Activated CD8-positive, alpha-beta T cell treated with anti-CD3 and anti-CD28 coated beads, Interleukin-2, amount 10 ng/mL, durations not matched to agents 7 days and 5 days (primary cell): ENCODE measurements around the gene RREB1. TPM values are rescaled to one million over a fixed set of nuclear protein-coding genes. Genes with fewer than 3 reads are reported as not detected.

ENCODE experiments used
- ATAC-seq: fragments of 150-1000 bp; cut with Tn5 transposase; one replicate; pipeline ENCODE4 v1.10.0; 2021; ENCODE audit warnings: moderate library complexity
- CTCF ChIA-PET: fragments of 350-600 bp; sonication (Branson Sonifier 250); formaldehyde crosslinking; loops from one replicate; lab custom pipeline; 2021; ENCODE audit warnings: antibody characterized with exemption; lab: Charles Lee
- POLR2A ChIA-PET: fragments of 350-600 bp; sonication (Branson Sonifier 250); formaldehyde crosslinking; loops from one replicate; lab custom pipeline; 2021; ENCODE audit warnings: antibody characterized with exemption; lab: Charles Lee
- DNase-seq: peaks from one replicate; pipeline ENCODE4 v3.0.0-alpha.2; 2020
- H3K27ac Mint-ChIP-seq: one replicate; pipeline ENCODE4 v1.8.0; 2021; ENCODE audit warnings: mild to moderate bottlenecking, mixed read lengths
- H3K27me3 Mint-ChIP-seq: one replicate; pipeline ENCODE4 v1.8.0; 2021; ENCODE audit warnings: low read depth, mixed read lengths
- H3K36me3 Mint-ChIP-seq: one replicate; pipeline ENCODE4 v1.8.0; 2021; ENCODE audit warnings: low read depth, mixed read lengths
- H3K4me1 Mint-ChIP-seq: one replicate; pipeline ENCODE4 v1.8.0; 2021; ENCODE audit warnings: low read depth, mixed read lengths
- H3K4me3 Mint-ChIP-seq: one replicate; pipeline ENCODE4 v1.8.0; 2021; ENCODE audit warnings: mild to moderate bottlenecking, mixed read lengths
- H3K9me3 Mint-ChIP-seq: one replicate; pipeline ENCODE4 v1.8.0; 2022; ENCODE audit warnings: mixed read lengths; ENCODE audit not compliant: insufficient read depth
- total RNA-seq, 2 experiments: library from RNA; stranded (reverse); gene quantifications; one replicate each; pipeline ENCODE4 v1.2.3, GENCODE V29; 2021

Gene RREB1
- total RNA-seq, 2 experiments from 2014 or later = 27.5 to 29.0 TPM

GRCh38 chr6:7075341-7076000 is 32.3 kb upstream of the RREB1 start:
- Mint-ChIP-seq H3K4me1 (peaks cover 25% of the 10 kb centered on the region), H3K27ac (no peak overlapping the region), H3K9me3 (no peaks in the 10 kb centered on the region), H3K4me3 (no peak overlapping the region), H3K27me3 (peaks cover 41% of the 10 kb centered on the region), H3K36me3 (no peaks in the 10 kb centered on the region)
- no peak for ATAC-seq
- ChIA-PET POLR2A (no interaction called here), CTCF (no interaction called here)
- no peak for DNase-seq

GRCh38 chr6:7077856-7078255 is 29.9 kb upstream of the RREB1 start:
- H3K27me3 Mint-ChIP-seq = peaks cover 41% of the 10 kb centered on the region
- POLR2A ChIA-PET = no interaction called here
- H3K4me1 Mint-ChIP-seq = peaks cover 23% of the 10 kb centered on the region
- H3K4me3 Mint-ChIP-seq = no peak overlapping the region
- H3K36me3 Mint-ChIP-seq = no peaks in the 10 kb centered on the region
- CTCF ChIA-PET = interaction anchor here (1.5 kb wide), 1 partner anchor 381 kb away, joined by 3 read pairs; no protein-coding TSS in a partner anchor
- no peaks in the 10 kb centered on the region for H3K9me3 Mint-ChIP-seq
- DNase-seq = no peak
- H3K27ac Mint-ChIP-seq = no peak overlapping the region
- no peak for ATAC-seq

GRCh38 chr6:7078856-7079255 is 28.9 kb upstream of the RREB1 start:
- Mint-ChIP-seq H3K36me3 (no peaks in the 10 kb centered on the region), H3K4me3 (no peak overlapping the region), H3K4me1 (peaks cover 13% of the 10 kb centered on the region), H3K27ac (no peak overlapping the region), H3K9me3 (no peaks in the 10 kb centered on the region), H3K27me3 (peaks cover 40% of the 10 kb centered on the region)
- DNase-seq = no peak
- ChIA-PET POLR2A (no interaction called here), CTCF (no interaction called here)
- no peak for ATAC-seq

GRCh38 chr6:7080311-7080710 is 27.4 kb upstream of the RREB1 start:
- CTCF ChIA-PET = no interaction called here

GRCh38 chr6:7085911-7086310 is 21.9 kb upstream of the RREB1 start:
- no peak for DNase-seq
- Mint-ChIP-seq H3K36me3 (no peaks in the 10 kb centered on the region), H3K27me3 (peaks cover 16% of the 10 kb centered on the region), H3K9me3 (no peaks in the 10 kb centered on the region), H3K4me3 (no peak overlapping the region), H3K4me1 (peaks cover 32% of the 10 kb centered on the region), H3K27ac (no peak overlapping the region)
- ATAC-seq = no peak
- CTCF ChIA-PET = interaction anchor here (2.0 to 3.5 kb wide), 3 partner anchors 23 to 409 kb away, joined by 4 to 39 read pairs (median 16); partner anchors contain the start of gene RREB1
- POLR2A ChIA-PET = interaction anchor here (0.7 to 1.5 kb wide), 3 partner anchors 12 to 153 kb away, joined by 3 to 6 read pairs (median 3); no protein-coding TSS in a partner anchor

More at GRCh38 chr6:7080311-7080710, 27.4 kb upstream of the RREB1 start:
- Mint-ChIP-seq H3K36me3 (no peaks in the 10 kb centered on the region), H3K27me3 (peaks cover 39% of the 10 kb centered on the region), H3K27ac (no peak overlapping the region), H3K9me3 (no peaks in the 10 kb centered on the region), H3K4me3 (no peak overlapping the region), H3K4me1 (peaks cover 13% of the 10 kb centered on the region)
- ATAC-seq (no peak), DNase-seq (no peak)
- POLR2A ChIA-PET = no interaction called here

GRCh38 chr6:7086488-7086887 is 21.3 kb upstream of the RREB1 start:
- DNase-seq = peak; percentile 47
- POLR2A ChIA-PET = interaction anchor here (0.7 to 1.5 kb wide), 5 partner anchors 13 to 153 kb away, joined by 3 to 6 read pairs (median 4); no protein-coding TSS in a partner anchor
- H3K9me3 Mint-ChIP-seq = no peaks in the 10 kb centered on the region

GRCh38 chr6:7087066-7087465 is 20.7 kb upstream of the RREB1 start:
- DNase-seq = no peak
- H3K4me1 Mint-ChIP-seq = peaks cover 32% of the 10 kb centered on the region
- H3K27me3 Mint-ChIP-seq = peaks cover 14% of the 10 kb centered on the region
- H3K36me3 Mint-ChIP-seq = no peaks in the 10 kb centered on the region
- ChIA-PET CTCF (interaction anchor here (0.9 to 3.5 kb wide), 11 partner anchors 10 to 410 kb away, joined by 3 to 39 read pairs (median 4); partner anchors contain the start of gene RREB1), POLR2A (interaction anchor here (0.6 to 1.5 kb wide), 5 partner anchors 21 to 187 kb away, joined by 3 to 6 read pairs (median 5); partner anchors contain the start of gene RREB1)
- ATAC-seq = peak; percentile 20
- H3K9me3 Mint-ChIP-seq = no peaks in the 10 kb centered on the region
- peak overlapping the region; percentile 80 for H3K27ac Mint-ChIP-seq
- H3K4me3 Mint-ChIP-seq = peak overlapping the region; percentile 57

More at GRCh38 chr6:7086488-7086887, 21.3 kb upstream of the RREB1 start:
- Mint-ChIP-seq H3K27ac (peak overlapping the region; percentile 37), H3K4me3 (peak overlapping the region; percentile 57), H3K4me1 (peaks cover 32% of the 10 kb centered on the region), H3K36me3 (no peaks in the 10 kb centered on the region), H3K27me3 (peaks cover 16% of the 10 kb centered on the region)
- peak; percentile 67 for ATAC-seq
- CTCF ChIA-PET = interaction anchor here (0.9 to 3.5 kb wide), 10 partner anchors 11 to 409 kb away, joined by 3 to 39 read pairs (median 4); partner anchors contain the start of gene RREB1

- DNase-seq (peak; percentile 67), ATAC-seq (peak; percentile 67)
- Mint-ChIP-seq H3K9me3 (no peaks in the 10 kb centered on the region), H3K27me3 (peaks cover 11% of the 10 kb centered on the region), H3K4me1 (peaks cover 32% of the 10 kb centered on the region), H3K27ac (peak overlapping the region; percentile 80), H3K4me3 (peak overlapping the region; percentile 57), H3K36me3 (no peaks in the 10 kb centered on the region)
- POLR2A ChIA-PET = interaction anchor here (0.6 to 1.5 kb wide), 6 partner anchors 20 to 731 kb away, joined by 3 to 6 read pairs (median 4); partner anchors contain the start of gene RREB1
- CTCF ChIA-PET = interaction anchor here (0.6 to 3.5 kb wide), 11 partner anchors 9 to 410 kb away, joined by 3 to 39 read pairs (median 4); partner anchors contain the start of gene RREB1
These were observed 20.2 kb upstream of the RREB1 start for GRCh38 chr6:7087491-7087979.

- Mint-ChIP-seq H3K9me3 (no peaks in the 10 kb centered on the region), H3K4me1 (peaks cover 32% of the 10 kb centered on the region), H3K4me3 (no peak overlapping the region), H3K27ac (peak overlapping the region; percentile 80), H3K36me3 (no peaks in the 10 kb centered on the region), H3K27me3 (peaks cover 7% of the 10 kb centered on the region)
- POLR2A ChIA-PET = interaction anchor here (0.6 to 1.2 kb wide), 2 partner anchors 20 to 732 kb away, joined by 3 to 5 read pairs; partner anchors contain the start of gene RREB1
- ATAC-seq (no peak), DNase-seq (no peak)
- CTCF ChIA-PET = interaction anchor here (0.6 to 3.5 kb wide), 6 partner anchors 15 to 155 kb away, joined by 3 to 39 read pairs (median 12); partner anchors contain the start of gene RREB1
These were observed 19.6 kb upstream of the RREB1 start for GRCh38 chr6:7088076-7088742.

GRCh38 chr6:7098993-7099392 is 8.8 kb upstream of the RREB1 start:
- no peak overlapping the region for H3K27ac Mint-ChIP-seq
- H3K27me3 Mint-ChIP-seq = peaks cover 13% of the 10 kb centered on the region
- peaks cover 6% of the 10 kb centered on the region for H3K4me1 Mint-ChIP-seq
- H3K4me3 Mint-ChIP-seq = no peak overlapping the region
- no peaks in the 10 kb centered on the region for H3K9me3 Mint-ChIP-seq
- DNase-seq (no peak), ATAC-seq (no peak)
- ChIA-PET CTCF (interaction anchor here (0.8 kb wide), 1 partner anchor 9 kb away, joined by 3 read pairs; no protein-coding TSS in a partner anchor), POLR2A (interaction anchor here (0.7 kb wide), 1 partner anchor 919 kb away, joined by 4 read pairs; no protein-coding TSS in a partner anchor)
- H3K36me3 Mint-ChIP-seq = no peaks in the 10 kb centered on the region

- Mint-ChIP-seq H3K27ac (no peak overlapping the region), H3K4me3 (no peak overlapping the region), H3K36me3 (no peaks in the 10 kb centered on the region), H3K9me3 (no peaks in the 10 kb centered on the region), H3K4me1 (peaks cover 6% of the 10 kb centered on the region), H3K27me3 (peaks cover 12% of the 10 kb centered on the region)
- DNase-seq = no peak
- ChIA-PET CTCF (interaction anchor here (0.8 kb wide), 1 partner anchor 8 kb away, joined by 3 read pairs; no protein-coding TSS in a partner anchor), POLR2A (no interaction called here)
- no peak for ATAC-seq
These were observed 7.5 kb upstream of the RREB1 start for GRCh38 chr6:7100072-7100752.
